Measurements from ENCODE around the gene LAMP2. TPM values are rescaled to one million over a fixed set of nuclear protein-coding genes. Genes with fewer than 3 reads are reported as not detected.

The LAMP2 gene
- total RNA-seq, 1 donor from 2014 or later: 156 TPM

DNA sequence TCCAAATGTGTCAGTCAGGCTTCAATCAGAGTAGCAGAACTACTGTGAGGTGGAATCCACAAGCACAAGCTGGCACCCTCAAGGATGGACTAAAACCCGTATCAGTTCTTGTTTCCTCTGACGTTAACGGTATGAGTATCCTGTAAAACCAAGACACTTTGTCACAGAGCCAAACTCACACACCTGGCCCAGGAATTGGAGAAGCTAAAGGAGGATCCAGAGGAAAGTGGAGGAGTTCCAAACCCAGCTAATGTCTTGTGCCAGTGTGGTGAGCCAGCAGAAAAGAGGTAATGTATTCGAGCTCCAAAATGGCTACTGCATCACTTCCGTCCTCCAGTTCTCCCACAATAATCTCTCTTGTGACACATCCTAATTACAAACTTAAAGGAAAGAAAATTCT lies 62.5 kb downstream of the LAMP2 start:
- no peak overlapping the region for H3K27ac ChIP-seq
- H3K9me3 ChIP-seq: no peaks in the 10 kb centered on the region
- intact Hi-C loops (cut with DNase I): no loop called here
- H3K4me3 ChIP-seq: no peak overlapping the region
- TF ChIP-seq, protein P1, sequence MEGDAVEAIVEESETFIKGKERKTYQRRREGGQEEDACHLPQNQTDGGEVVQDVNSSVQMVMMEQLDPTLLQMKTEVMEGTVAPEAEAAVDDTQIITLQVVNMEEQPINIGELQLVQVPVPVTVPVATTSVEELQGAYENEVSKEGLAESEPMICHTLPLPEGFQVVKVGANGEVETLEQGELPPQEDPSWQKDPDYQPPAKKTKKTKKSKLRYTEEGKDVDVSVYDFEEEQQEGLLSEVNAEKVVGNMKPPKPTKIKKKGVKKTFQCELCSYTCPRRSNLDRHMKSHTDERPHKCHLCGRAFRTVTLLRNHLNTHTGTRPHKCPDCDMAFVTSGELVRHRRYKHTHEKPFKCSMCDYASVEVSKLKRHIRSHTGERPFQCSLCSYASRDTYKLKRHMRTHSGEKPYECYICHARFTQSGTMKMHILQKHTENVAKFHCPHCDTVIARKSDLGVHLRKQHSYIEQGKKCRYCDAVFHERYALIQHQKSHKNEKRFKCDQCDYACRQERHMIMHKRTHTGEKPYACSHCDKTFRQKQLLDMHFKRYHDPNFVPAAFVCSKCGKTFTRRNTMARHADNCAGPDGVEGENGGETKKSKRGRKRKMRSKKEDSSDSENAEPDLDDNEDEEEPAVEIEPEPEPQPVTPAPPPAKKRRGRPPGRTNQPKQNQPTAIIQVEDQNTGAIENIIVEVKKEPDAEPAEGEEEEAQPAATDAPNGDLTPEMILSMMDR (IDR thresholded peaks at IDR 0.05): no peak
- no peaks in the 10 kb centered on the region for H3K4me1 ChIP-seq
- no peaks in the 10 kb centered on the region for H3K27me3 ChIP-seq (ENCODE audit: low read depth)
- no peaks in the 10 kb centered on the region for H3K36me3 ChIP-seq
- ATAC-seq: no peak
- DNase-seq: no peak

DNA sequence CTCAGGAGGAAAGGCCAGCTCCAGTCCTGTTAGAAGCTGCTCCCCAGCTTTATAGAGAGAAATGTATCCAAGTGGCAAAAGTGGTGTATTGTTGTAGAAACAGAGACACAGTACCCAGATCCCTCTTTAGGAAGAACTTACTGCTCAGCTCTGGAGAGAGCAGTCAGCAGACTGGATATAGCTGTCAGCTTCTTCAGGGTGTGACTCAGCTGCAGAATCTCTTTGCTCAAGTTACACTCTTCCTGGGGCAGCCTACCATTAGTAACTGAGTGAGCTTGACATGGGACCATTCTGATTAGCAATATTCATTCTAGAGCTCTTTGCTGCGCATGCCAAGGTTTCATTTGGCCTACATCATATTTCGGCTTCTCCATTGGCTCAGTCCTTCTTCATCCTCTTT lies 66.7 kb downstream of the LAMP2 start:
- Histone ChIP-seq H3K4me1 (no peaks in the 10 kb centered on the region), H3K36me3 (no peaks in the 10 kb centered on the region), H3K27ac (no peak overlapping the region), H3K4me3 (no peak overlapping the region), H3K27me3 (ENCODE audit: low read depth) (no peaks in the 10 kb centered on the region), H3K9me3 (no peaks in the 10 kb centered on the region)
- no peak for DNase-seq
- no peak for ATAC-seq
- intact Hi-C loops (cut with DNase I): no loop called here
- TF ChIP-seq, protein P1 (IDR thresholded peaks at IDR 0.05): no peak

DNA sequence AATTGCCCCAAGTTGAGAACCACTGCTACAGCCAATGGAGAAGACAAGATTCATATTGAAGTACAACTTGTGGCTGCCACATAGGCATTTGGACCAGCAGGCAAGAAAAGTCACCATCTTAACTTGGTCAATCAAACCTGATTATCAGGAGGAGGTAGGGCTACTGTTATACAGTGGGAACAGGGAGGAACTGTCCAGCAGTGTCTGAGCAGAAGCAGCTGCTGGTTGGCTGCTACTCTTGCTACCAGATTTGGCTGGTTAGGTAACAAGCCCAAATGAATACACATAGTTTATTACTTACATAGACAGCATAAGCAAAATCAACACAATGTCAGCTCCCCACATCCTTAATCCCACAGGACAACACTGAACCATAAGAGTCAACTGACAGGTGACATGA lies 67.8 kb downstream of the LAMP2 start:
- ATAC-seq: no peak
- H3K9me3 ChIP-seq: no peaks in the 10 kb centered on the region
- H3K27ac ChIP-seq: no peak overlapping the region
- no peaks in the 10 kb centered on the region for H3K27me3 ChIP-seq (ENCODE audit: low read depth)
- no peak for DNase-seq
- H3K36me3 ChIP-seq: no peaks in the 10 kb centered on the region
- no peaks in the 10 kb centered on the region for H3K4me1 ChIP-seq
- TF ChIP-seq, protein P1 (IDR thresholded peaks at IDR 0.05): no peak
- H3K4me3 ChIP-seq: no peak overlapping the region
- intact Hi-C loops (cut with DNase I): no loop called here

DNA sequence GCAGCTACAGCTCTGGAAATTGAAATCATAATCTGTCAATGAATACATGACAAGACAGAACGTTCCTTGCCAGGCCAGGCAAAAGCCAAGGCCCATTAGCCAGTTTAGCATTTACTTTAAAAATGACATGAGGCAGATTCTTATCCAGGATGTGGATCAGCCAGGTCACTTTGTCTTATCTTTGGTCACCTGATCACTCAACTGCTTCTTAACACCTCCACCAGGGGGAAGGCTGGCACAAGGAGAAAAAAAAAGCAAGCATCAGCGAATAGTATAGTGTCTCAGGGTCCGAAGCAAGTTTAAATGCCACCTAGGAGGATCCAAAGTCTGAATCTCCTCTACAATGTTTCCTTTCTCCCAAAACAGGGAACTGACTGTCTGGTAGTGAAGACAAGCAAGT lies 88.4 kb downstream of the LAMP2 start:
- no peak for DNase-seq
- TF ChIP-seq, protein P1 (IDR thresholded peaks at IDR 0.05): no peak
- H3K27ac ChIP-seq: no peak overlapping the region
- no peaks in the 10 kb centered on the region for H3K4me1 ChIP-seq
- no peaks in the 10 kb centered on the region for H3K27me3 ChIP-seq (ENCODE audit: low read depth)
- intact Hi-C loops (cut with DNase I): no loop called here
- no peak for ATAC-seq
- no peaks in the 10 kb centered on the region for H3K9me3 ChIP-seq
- H3K36me3 ChIP-seq: no peaks in the 10 kb centered on the region
- H3K4me3 ChIP-seq: no peak overlapping the region

DNA sequence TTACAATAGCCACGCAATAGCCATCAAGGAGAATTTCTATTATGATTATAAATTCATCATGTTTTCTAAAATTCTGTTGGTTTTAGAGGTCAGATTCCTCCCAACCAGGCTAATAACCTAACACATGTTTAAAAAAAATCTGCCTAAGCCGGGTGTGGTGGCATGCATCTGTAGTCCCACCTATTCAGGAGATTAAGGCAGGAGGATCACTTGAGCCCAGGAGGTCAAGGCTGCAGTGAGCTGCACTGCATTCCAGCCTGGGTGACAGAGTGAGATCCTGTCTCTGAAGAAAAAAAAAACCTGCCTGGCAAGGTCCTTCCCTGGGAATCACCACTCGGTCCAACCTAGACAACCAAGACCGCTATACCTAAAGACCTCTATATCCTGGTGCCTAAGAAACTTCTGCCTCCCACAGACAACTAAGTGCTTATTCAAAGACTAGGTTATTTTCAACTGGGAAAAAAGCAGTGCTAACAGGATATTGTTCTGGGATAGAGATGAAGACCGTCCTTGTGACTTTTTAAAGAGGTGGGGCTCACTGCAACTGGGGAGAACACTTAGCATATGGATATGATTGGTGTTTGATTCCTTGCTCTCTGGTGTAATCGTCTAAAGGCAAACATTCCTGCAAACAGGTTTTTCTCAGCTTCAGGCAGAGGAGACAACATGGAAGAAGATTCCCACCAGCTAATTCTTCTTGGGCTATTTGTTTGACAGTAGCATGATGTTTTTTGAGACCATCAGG lies 89.0 kb downstream of the LAMP2 start:
- H3K36me3 ChIP-seq: no peaks in the 10 kb centered on the region
- DNase-seq: no peak
- TF ChIP-seq, protein P1 (IDR thresholded peaks at IDR 0.05): no peak
- H3K27me3 ChIP-seq (ENCODE audit: low read depth): no peaks in the 10 kb centered on the region
- H3K4me3 ChIP-seq: no peak overlapping the region
- no peak for ATAC-seq
- no peaks in the 10 kb centered on the region for H3K9me3 ChIP-seq
- intact Hi-C loops (cut with DNase I): no loop called here
- no peaks in the 10 kb centered on the region for H3K4me1 ChIP-seq
- H3K27ac ChIP-seq: no peak overlapping the region
